ENCODE measurements around the gene TIMP3.
A peak's percentile ranks its signal among the peaks of the same experiment; 100 is the strongest.

The TIMP3 gene

GRCh38 chr22:32832174-32832573 is 30.7 kb downstream of the TIMP3 start:
- no peak for DNase-seq

DNA sequence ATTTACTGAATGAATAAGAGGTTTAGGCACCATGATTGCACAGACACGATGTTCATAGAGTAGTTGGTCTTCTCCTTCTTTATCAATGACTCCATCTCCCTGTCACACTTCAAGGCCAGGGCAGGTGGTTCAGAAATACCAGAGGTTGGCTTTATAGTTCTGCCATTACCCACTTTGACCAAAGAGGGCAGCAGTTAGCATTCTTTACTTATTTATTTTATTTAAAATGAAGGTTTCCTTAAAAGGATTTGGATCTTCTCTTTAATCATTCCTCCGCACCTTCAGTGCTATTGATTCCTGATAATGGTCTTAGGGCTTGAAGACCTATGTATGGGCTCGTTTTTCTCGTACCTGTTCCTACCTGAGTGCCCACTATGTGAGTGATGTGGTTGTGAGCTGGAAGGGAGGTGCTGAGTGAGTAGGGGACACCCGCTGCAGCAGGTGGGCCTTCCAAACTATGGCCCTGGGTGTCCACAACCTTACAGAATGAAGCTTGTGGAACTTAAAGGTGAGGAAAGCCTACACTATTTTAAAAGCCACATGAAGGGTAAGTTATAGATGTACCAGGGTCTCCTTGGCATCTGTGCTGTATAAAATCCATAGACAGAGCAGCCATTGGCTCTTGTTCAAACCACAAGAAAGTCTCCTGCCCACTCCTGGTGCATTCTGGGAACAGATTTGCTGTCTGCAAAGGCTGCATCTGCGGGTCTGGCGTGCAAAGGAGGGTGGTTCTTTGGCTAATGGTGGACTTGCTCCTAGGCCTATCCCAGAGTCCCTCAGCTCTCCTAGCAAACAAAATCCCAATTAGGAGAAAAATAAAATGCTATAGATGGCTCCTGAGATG is 35.0 kb downstream of the TIMP3 start:
- peak; percentile 6 for DNase-seq

GRCh38 chr22:32837142-32837541 is 35.6 kb downstream of the TIMP3 start:
- DNase-seq, result no peak

- DNase-seq, result no peak
Measured at GRCh38 chr22:32837803-32838202, 36.3 kb downstream of the TIMP3 start.

- DNase-seq, result no peak
Measured at GRCh38 chr22:32839831-32840584, 38.5 kb downstream of the TIMP3 start.

- no peak for DNase-seq
Measured at GRCh38 chr22:32841175-32841574, 39.7 kb downstream of the TIMP3 start.

GRCh38 chr22:32842486-32842885 is 41.0 kb downstream of the TIMP3 start:
- DNase-seq, result no peak

GRCh38 chr22:32843300-32843699 is 41.8 kb downstream of the TIMP3 start:
- no peak for DNase-seq

GRCh38 chr22:32844251-32844650 is 42.7 kb downstream of the TIMP3 start:
- no peak for DNase-seq

DNA sequence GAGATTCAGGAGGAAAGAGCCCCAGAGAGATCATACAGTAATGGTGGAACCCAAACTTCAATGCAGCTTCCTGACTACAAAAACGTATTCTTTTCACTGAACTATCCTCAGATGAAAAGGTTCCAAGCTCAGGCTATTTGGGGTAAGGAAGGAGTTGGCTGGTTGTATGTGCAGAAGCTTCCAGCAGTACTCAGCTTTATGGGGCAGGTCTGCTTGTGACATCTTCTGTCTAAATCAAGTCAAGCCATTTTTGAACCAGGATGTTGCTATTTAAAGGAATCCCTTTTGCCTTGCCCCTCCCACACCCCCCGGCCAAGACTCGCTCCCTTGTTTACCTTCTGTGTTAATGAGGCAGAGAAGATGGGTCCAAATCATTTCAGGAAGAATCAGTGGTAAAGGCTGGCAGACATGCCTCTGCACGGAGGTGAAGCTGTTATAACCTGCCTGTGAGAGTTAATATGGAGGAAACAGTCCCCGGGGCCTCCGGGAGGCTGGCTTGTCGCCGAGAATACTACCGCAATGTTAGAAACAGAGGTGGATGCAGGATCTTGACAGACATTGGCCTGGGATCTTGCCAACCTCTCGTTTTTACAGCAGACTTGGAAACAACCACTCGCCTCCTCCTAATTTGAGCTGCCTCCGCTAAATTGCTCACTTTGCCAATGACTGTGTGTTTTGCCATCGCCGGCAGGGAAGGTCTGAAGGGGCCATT is 45.4 kb downstream of the TIMP3 start:
- peak; percentile 35 for DNase-seq

GRCh38 chr22:32848226-32848625 is 46.7 kb downstream of the TIMP3 start:
- no peak for DNase-seq

GRCh38 chr22:32849501-32849900 is 48.0 kb downstream of the TIMP3 start:
- no peak for DNase-seq

GRCh38 chr22:32850157-32850556 is 48.7 kb downstream of the TIMP3 start:
- DNase-seq, result no peak

DNA sequence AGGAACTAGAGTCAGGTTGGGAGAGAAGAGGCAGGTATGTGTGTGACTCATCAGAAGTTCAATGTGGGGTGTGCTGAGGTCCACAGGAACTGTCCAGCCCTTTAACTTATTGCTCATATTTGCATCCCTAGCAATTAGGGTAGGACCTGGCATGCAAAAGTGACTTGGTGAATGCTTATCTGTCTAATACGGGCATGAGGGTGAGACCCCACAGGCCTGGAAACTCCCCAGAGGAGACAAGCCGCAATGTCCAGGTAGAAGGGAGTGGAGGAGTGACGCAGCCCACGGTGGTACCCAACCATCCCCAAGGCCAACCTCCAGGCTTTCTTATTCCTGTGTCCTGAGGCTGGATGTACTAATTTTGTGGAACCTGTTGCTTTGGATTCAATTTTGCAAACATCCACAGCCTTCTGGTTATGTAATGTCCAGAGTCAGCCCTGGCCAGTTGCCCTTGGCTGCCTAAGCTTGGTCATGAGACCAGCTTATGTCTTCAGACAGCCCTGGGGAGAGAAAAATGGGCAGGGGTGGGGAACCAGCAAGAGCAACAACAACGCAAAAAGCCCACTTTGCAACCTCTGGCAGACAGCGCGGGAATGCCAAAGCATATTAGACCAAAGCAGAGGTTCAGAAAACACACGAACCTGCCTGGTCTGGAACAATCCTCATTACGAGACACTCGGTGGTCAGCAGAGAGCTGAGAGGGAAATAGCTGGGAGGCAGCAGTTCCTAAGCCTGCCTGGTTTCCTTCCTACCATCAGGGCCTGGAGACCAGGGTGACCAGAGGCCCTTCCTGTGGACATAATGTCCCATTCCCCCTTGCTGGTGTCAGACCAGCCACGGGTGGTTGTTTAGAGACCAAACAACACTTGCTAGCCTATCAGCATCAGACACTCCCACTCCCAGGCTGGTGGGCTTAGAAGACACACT is 49.3 kb downstream of the TIMP3 start:
- no peak for DNase-seq

DNA sequence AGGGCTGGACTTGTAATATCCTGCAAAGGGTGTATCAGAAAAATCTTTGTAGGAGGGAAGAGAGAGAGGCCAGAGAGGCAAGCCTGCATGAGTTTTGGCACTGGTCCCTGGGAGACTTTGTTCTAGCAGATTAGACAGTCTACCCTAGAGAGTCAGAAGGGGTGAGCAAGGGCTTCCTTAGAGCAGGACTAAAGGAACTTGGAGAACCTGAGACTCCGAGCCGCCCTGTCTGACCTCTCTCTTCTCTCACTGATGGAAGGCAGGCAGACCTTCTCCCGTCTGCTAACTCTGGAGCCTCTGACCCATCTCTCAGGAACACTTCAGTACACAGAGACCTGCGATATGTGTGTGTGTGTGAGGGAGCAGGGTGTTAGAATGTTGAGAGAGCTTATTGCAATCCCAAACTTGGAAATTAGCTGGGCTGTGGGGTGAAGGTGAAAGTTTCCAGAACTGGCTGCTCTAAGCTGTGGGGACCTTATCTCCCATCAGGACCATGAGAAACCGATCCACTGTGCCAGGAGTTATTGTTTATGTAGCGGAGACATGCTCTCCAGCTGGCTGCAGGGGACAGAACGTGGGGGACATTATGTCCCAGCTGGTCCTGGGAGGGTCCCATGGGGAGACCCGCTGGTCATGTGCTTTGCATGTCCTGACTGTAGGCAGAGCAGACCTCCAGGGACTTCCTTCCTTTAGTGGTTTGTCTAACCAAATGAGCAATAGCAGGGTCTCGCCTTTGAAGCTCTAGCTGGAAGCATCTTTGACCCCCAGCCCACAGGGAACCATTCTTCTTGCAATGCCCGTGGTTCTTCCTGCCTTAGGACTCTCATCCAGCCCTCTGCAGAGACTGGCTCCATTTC is 51.1 kb downstream of the TIMP3 start:
- no peak for DNase-seq

DNA sequence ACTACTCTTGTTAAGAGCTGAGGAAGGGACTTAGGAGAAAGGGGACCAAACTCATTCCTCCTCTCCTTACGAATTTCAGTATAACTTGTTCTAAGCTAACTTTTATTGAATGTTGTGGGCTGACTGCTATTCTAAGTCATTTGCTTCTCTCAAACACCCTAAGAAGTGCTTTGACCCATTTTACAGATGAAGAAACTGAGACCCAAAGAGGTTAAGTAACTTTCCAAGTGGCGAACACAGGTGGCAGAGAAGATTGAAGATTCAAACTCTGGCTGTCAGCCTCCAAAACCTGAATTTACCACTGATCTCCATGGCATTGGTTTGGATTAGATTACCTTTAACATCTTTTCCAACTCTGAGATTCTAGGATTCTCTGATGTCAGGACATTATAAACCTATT is 52.2 kb downstream of the TIMP3 start:
- no peak for DNase-seq

DNA sequence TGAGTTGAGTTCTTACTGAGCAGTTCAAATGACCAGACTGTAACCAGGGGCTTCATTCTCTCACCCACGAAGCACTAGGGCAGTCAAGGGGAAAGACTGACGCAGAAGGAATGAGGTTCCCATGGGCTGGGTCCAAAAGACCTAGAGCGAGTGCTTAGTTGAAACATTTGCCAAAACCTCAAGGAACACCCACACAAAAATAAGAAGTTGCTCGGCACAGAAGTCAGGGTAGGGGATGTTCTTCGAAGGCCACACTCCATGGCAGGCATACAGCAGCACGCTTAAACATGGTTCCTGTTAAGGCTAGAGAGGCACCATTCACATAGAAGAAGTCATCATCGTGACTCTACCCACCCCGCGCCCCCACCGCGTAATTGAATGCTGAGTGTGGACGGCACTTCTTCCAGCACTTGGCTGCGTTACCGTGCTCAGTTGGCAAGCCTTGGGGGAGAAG is 52.9 kb downstream of the TIMP3 start:
- no peak for DNase-seq

GRCh38 chr22:32855045-32855756 is 53.7 kb downstream of the TIMP3 start:
- no peak for DNase-seq

- no peak for DNase-seq
Measured at GRCh38 chr22:32858121-32858703, 56.7 kb downstream of the TIMP3 start.

GRCh38 chr22:32858957-32859356 is 57.5 kb downstream of the TIMP3 start:
- no peak for DNase-seq

Measured in NCI-H1105 treated with DMSO at 0.1 percent for 48 hours (cell line).